Stomach (tissue), 9 donors: Measurements from ENCODE around the gene CFAP299. TPM values are rescaled to one million over a fixed set of nuclear protein-coding genes. Genes with fewer than 3 reads are reported as not detected.

Experiments used
- DNase-seq, 2 donors: peaks; one replicate each; pipeline versions ENCODE4 v3.0.0 to v3.0.0-alpha.2; 2013 to 2019
- H3K27ac ChIP-seq, 5 donors: fragments of 200-600 bp in 4 of 5; sonication (generic) in 4 of 5; one replicate each; pipeline ENCODE4 v1.5.1; 2013 to 2019; ENCODE audit warnings: mild to moderate bottlenecking in 1 of 5, moderate library complexity in 1 of 5
- H3K27me3 ChIP-seq, 3 donors: fragments of 200-600 bp; sonication (generic); one replicate each; pipeline ENCODE4 v1.5.1; 2017 to 2019; ENCODE audit warnings: mixed run types in 1 of 3
- H3K36me3 ChIP-seq, 4 donors: fragments of 200-600 bp; sonication (generic); 1 replicate in 3 of 4; 2 replicates in 1 of 4; pipeline ENCODE4 v1.5.1; 2016 to 2019
- H3K4me1 ChIP-seq, 4 donors: fragments of 200-600 bp; sonication (generic); one replicate each; pipeline ENCODE4 v1.5.1; 2016 to 2019
- H3K4me3 ChIP-seq, 4 donors: fragments of 200-600 bp; sonication (generic) in 3 of 4; one replicate each; pipeline ENCODE4 v1.5.1; 2016 to 2019; ENCODE audit warnings: mild to moderate bottlenecking in 1 of 4
- H3K9me3 ChIP-seq, 4 donors: fragments of 200-600 bp; sonication (generic); one replicate each; pipeline ENCODE4 v1.5.1; 2016 to 2019
- CTCF ChIP-seq, 7 experiments: fragments of 450-650 bp in 4 of 7; fragments of 200-600 bp in 3 of 7; sonication (generic) in 3 of 7; IDR thresholded peaks; one replicate each; pipeline ENCODE4 v1.5.1; 2016 to 2019; ENCODE audit warnings: antibody characterized with exemption in 7 of 7, control low read depth in 2 of 7, mild to moderate bottlenecking in 1 of 7
- EP300 ChIP-seq: sonication (generic); formaldehyde crosslinking; IDR thresholded peaks from one replicate; pipeline ENCODE4 v1.6.1; 2017; ENCODE audit warnings: antibody characterized with exemption
- POLR2A ChIP-seq, 4 donors: fragments of 450-650 bp; IDR thresholded peaks; one replicate each; pipeline ENCODE4 v1.6.1; 2016; ENCODE audit warnings: antibody characterized with exemption in 4 of 4, control low read depth in 2 of 4, mild to moderate bottlenecking in 1 of 4, moderate library complexity in 1 of 4
- POLR2AphosphoS5 ChIP-seq, 3 donors: sonication (generic); formaldehyde crosslinking; IDR thresholded peaks; one replicate each; pipeline ENCODE4 v1.6.1; 2016; ENCODE audit warnings: antibody characterized with exemption in 3 of 3
- WGBS, 5 donors: extraction: QIAGEN DNeasy Blood & Tissue Kit in 3 of 5; methylation state at CpG; one replicate each; pipeline versions ENCODE4 v1.1.5 to v1.1.7; 2013 to 2018; 5-methylcytosine and 5-hydroxymethylcytosine counted together
- intact Hi-C: fragments of 100-400 bp; cut with DNase I; formaldehyde crosslinking; loops from one replicate; pipeline ENCODE4 v1.15.1; 2023; ENCODE audit warnings: low total_unique reads
- polyA plus RNA-seq, 3 donors: library from polyadenylated mRNA; stranded (reverse); fragments of 200-250 nt; gene quantifications; one replicate each; pipeline ENCODE4 v1.2.3, GENCODE V29; 2013
- total RNA-seq, 5 donors: library from RNA; depleted of rRNA; stranded (reverse); fragments of >200 nt; gene quantifications; one replicate each; pipeline versions ENCODE4 v1.1.0 to v1.2.3, GENCODE V29; 2014 to 2016
- donor health status: healthy with polysubstance abuse.
- donor health status: Bipolar disorder and iron deficiency.
- donor health status: healthy.

The CFAP299 gene
- total and polyA plus RNA-seq, 8 donors, result 0.73 TPM; not detected in 7

- Histone ChIP-seq H3K27ac (peak overlapping the region in 1 of 5 donors; percentile 50), H3K27me3 (no peaks in the 10 kb centered on the region), H3K9me3 (peaks cover 0 to 13% (median 7%) of the 10 kb centered on the region in 4 donors), H3K36me3 (no peaks in the 10 kb centered on the region), H3K4me3 (no peak overlapping the region), H3K4me1 (no peaks in the 10 kb centered on the region)
- intact Hi-C loops, result no loop called here
- DNase-seq, result peak; percentile 37 to 79
- 21 to 50% (median 33%) methylated on average over 1 of the region's 1 CpG for WGBS, 5 donors
- TF ChIP-seq EP300 (no peak), POLR2AphosphoS5 (IDR thresholded peaks at IDR 0.05) (peak in 2 of 3 donors; percentile 32 to 61)
These were observed 157.2 kb downstream of the CFAP299 start for GRCh38 chr4:80492761-80493160.

- Histone ChIP-seq H3K4me1 (no peaks in the 10 kb centered on the region), H3K27me3 (no peaks in the 10 kb centered on the region), H3K36me3 (no peaks in the 10 kb centered on the region), H3K27ac (no peak overlapping the region), H3K4me3 (no peak overlapping the region), H3K9me3 (peaks cover 0 to 13% (median 8%) of the 10 kb centered on the region in 4 donors)
- DNase-seq, result no peak
- TF ChIP-seq POLR2A (IDR thresholded peaks at IDR 0.05), result no peak
- no peak for TF ChIP-seq CTCF (IDR thresholded peaks at IDR 0.05)
- WGBS, 5 donors, result 71 to 88% (median 81%) methylated on average over 1 of the region's 1 CpG
- intact Hi-C loops, result no loop called here
These were observed 160.3 kb downstream of the CFAP299 start for GRCh38 chr4:80495865-80496264.

DNA sequence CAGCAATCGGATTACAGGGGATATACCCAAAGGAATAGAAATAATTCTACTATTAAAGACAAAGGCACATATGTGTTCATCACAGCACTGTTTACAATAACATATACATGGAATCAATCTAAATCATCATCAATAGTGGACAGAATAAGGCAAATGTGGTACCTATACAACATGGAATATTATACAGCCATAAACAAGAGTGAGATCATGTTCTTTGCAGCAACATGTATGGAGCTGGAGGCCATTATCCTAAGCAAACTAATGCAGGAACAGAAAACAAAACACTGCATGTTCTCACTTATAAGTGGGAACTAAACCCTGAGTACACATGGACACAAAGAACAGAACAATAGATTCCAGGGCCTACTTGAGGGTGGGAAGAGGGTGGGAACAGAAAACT is 163.2 kb downstream of the CFAP299 start:
- 76 to 97% (median 96%) methylated on average over 1 of the region's 1 CpG for WGBS, 5 donors
- no peak for DNase-seq
- intact Hi-C loops, result no loop called here
- H3K4me3 ChIP-seq, result no peak overlapping the region
- H3K4me1 ChIP-seq, result no peaks in the 10 kb centered on the region
- no peaks in the 10 kb centered on the region for H3K27me3 ChIP-seq
- no peak for TF ChIP-seq POLR2AphosphoS5 (IDR thresholded peaks at IDR 0.05)
- TF ChIP-seq CTCF (IDR thresholded peaks at IDR 0.05), result no peak
- no peak for TF ChIP-seq POLR2A (IDR thresholded peaks at IDR 0.05)
- TF ChIP-seq EP300, result no peak
- no peak overlapping the region for H3K27ac ChIP-seq
- no peaks in the 10 kb centered on the region for H3K36me3 ChIP-seq
- H3K9me3 ChIP-seq, result peaks cover 0 to 13% (median 8%) of the 10 kb centered on the region in 4 donors

DNA sequence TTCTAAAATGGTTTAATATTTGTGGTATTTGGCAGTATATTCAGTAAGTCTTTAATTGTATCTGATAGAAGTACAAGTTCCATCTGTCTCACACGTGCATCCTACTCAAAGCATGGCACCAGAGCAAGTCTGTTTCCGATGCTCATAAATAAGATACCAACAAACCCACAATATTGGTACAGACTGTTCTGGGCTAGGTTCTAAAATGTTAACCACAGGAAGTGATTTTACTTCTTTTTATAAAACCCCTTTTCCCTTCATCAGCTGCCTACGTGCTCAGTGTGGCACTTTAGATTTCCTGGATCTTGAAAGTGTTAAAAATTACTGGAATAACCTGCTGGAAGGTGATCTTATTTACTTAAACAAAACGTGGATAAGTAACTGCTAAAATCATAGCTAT is 165.1 kb downstream of the CFAP299 start:
- no peaks in the 10 kb centered on the region for H3K27me3 ChIP-seq
- intact Hi-C loops, result no loop called here
- H3K4me3 ChIP-seq, result no peak overlapping the region
- peaks cover 0 to 13% (median 6%) of the 10 kb centered on the region in 4 donors for H3K9me3 ChIP-seq
- H3K27ac ChIP-seq, result no peak overlapping the region
- TF ChIP-seq CTCF (IDR thresholded peaks at IDR 0.05) (no peak), POLR2A (IDR thresholded peaks at IDR 0.05) (no peak), POLR2AphosphoS5 (IDR thresholded peaks at IDR 0.05) (no peak), EP300 (no peak)
- no peaks in the 10 kb centered on the region for H3K4me1 ChIP-seq
- 29 to 46% (median 43%) methylated on average over 4 of the region's 4 CpGs for WGBS, 5 donors
- peak in 1 of 2 donors; percentile 32 for DNase-seq
- no peaks in the 10 kb centered on the region for H3K36me3 ChIP-seq

DNA sequence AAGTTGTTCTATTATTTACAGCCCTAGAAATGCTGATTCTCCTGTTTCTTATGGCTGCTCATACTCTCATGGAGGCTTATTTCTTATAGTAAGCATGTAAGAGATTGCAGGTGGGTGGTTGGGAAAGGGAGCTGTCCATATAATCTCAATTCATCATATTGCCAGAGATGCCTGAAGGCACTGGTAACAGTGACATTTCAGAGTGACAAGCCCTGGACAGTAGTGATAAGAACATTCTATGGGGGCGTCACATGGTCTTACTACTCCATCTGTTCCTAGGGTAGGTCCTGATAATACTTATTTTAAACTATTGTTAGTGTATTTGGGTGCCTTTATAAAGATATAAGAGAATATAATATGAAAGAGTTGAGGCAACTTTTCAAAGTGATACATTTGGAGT is 171.5 kb downstream of the CFAP299 start:
- no peak for TF ChIP-seq CTCF (IDR thresholded peaks at IDR 0.05)
- TF ChIP-seq EP300, result no peak
- TF ChIP-seq POLR2A (IDR thresholded peaks at IDR 0.05), result no peak
- TF ChIP-seq POLR2AphosphoS5 (IDR thresholded peaks at IDR 0.05), result no peak
- Histone ChIP-seq H3K27me3 (no peaks in the 10 kb centered on the region), H3K9me3 (no peaks in the 10 kb centered on the region), H3K4me3 (no peak overlapping the region), H3K4me1 (no peaks in the 10 kb centered on the region), H3K36me3 (no peaks in the 10 kb centered on the region), H3K27ac (no peak overlapping the region)
- intact Hi-C loops, result no loop called here
- no peak for DNase-seq
- WGBS, 5 donors, result 0 to 67% (median 39%) methylated on average over 1 of the region's 1 CpG
